Vagina (tissue), 2 donors: ENCODE measurements around the gene EMD. TPM values are rescaled to one million over a fixed set of nuclear protein-coding genes. Genes with fewer than 3 reads are reported as not detected.
"Not testable (repeated sequence)": the region's sequence is repeated elsewhere in the genome, so short reads cannot be mapped to it uniquely, and the experiment has no call there.

Source experiments
- DNase-seq, 2 donors: peaks; one replicate each; pipeline ENCODE4 v3.0.0-alpha.2; 2017; ENCODE audit errors: extremely low spot score in 2 of 2
- H3K27ac ChIP-seq: fragments of 200-600 bp; sonication (generic); one replicate; pipeline ENCODE4 v1.5.1; 2019
- H3K27me3 ChIP-seq: fragments of 200-600 bp; sonication (generic); one replicate; pipeline ENCODE4 v1.5.1; 2019
- H3K36me3 ChIP-seq, 2 donors: fragments of 200-600 bp; sonication (generic); one replicate each; pipeline ENCODE4 v1.5.1; 2017 to 2019
- H3K4me1 ChIP-seq: fragments of 200-600 bp; sonication (generic); one replicate; pipeline ENCODE4 v1.5.1; 2019
- H3K4me3 ChIP-seq, 2 donors: fragments of 200-600 bp; sonication (generic); 1 replicate in 1 of 2; 2 replicates in 1 of 2; pipeline ENCODE4 v1.5.1; 2016 to 2019
- H3K9me3 ChIP-seq: fragments of 200-600 bp; sonication (generic); one replicate; pipeline ENCODE4 v1.5.1; 2019
- POLR2A ChIP-seq, 2 donors: fragments of 450-650 bp; IDR thresholded peaks; one replicate each; pipeline ENCODE4 v1.6.1; 2017; ENCODE audit warnings: antibody characterized with exemption in 2 of 2, mild to moderate bottlenecking in 2 of 2, moderate library complexity in 2 of 2
- POLR2AphosphoS5 ChIP-seq, 2 donors: sonication (generic); formaldehyde crosslinking; IDR thresholded peaks; one replicate each; pipeline ENCODE4 v1.9.0; 2017; ENCODE audit warnings: antibody characterized with exemption in 2 of 2, mild to moderate bottlenecking in 2 of 2, low read depth in 1 of 2; ENCODE audit not compliant: insufficient read depth in 1 of 2
- intact Hi-C: fragments of 100-400 bp; cut with DNase I; formaldehyde crosslinking; loops from one replicate; pipeline ENCODE4 v1.15.1; 2023
- total RNA-seq: library from RNA; depleted of rRNA; stranded (reverse); fragments of >200 nt; gene quantifications from one replicate; pipeline ENCODE4 v1.2.3, GENCODE V29; 2016
- TF ChIP-seq, protein P1 (sequence below), 3 experiments: fragments of 450-650 bp in 2 of 3; fragments of 200-600 bp in 1 of 3; sonication (generic) in 1 of 3; IDR thresholded peaks; one replicate each; pipeline ENCODE4 v1.5.1; 2017 to 2019; ENCODE audit warnings: antibody characterized with exemption in 3 of 3, mild to moderate bottlenecking in 2 of 3, moderate library complexity in 2 of 3

Gene EMD
- total RNA-seq, 1 donor from 2014 or later: 59.2 TPM

DNA sequence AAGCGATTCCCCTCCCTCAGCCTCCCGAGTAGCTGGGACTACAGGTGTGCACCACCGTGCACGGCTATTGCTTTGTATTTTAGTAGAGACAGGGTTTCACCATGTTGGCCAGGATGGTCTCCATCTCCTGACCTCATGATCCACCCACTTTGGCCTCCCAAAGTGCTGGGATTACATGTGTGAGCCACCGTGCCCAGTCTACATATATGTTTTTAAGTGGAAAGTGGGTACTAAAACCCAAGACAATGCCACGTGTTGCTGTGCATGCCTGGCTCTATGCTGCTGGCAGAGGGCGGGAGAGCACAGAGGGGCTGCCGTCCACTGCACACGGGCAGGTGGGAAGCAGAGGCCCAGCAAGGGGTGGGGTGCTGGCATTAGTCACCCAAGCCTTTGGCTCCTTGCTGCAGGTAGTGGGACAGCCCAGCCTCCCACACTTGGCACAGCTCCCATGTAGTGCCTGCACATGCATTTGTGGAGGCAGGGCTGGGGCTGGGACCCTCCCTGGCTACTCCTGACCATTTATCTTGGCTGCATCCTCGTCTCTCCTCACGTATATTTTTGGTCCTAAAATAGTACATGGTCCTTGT lies 3.5 kb downstream of the EMD start:
- Histone ChIP-seq H3K4me3 (no peak overlapping the region), H3K27me3 (no peaks in the 10 kb centered on the region), H3K36me3 (no peaks in the 10 kb centered on the region), H3K27ac (no peak overlapping the region), H3K9me3 (no peaks in the 10 kb centered on the region), H3K4me1 (peaks cover 14% of the 10 kb centered on the region)
- intact Hi-C loops: no loop called here
- no peak for DNase-seq
- TF ChIP-seq POLR2A (IDR thresholded peaks at IDR 0.05) (no peak), POLR2AphosphoS5 (IDR thresholded peaks at IDR 0.05; ENCODE audit: insufficient read depth in 1 of 2, low read depth in 1 of 2) (no peak)
- TF ChIP-seq, protein P1, sequence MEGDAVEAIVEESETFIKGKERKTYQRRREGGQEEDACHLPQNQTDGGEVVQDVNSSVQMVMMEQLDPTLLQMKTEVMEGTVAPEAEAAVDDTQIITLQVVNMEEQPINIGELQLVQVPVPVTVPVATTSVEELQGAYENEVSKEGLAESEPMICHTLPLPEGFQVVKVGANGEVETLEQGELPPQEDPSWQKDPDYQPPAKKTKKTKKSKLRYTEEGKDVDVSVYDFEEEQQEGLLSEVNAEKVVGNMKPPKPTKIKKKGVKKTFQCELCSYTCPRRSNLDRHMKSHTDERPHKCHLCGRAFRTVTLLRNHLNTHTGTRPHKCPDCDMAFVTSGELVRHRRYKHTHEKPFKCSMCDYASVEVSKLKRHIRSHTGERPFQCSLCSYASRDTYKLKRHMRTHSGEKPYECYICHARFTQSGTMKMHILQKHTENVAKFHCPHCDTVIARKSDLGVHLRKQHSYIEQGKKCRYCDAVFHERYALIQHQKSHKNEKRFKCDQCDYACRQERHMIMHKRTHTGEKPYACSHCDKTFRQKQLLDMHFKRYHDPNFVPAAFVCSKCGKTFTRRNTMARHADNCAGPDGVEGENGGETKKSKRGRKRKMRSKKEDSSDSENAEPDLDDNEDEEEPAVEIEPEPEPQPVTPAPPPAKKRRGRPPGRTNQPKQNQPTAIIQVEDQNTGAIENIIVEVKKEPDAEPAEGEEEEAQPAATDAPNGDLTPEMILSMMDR (IDR thresholded peaks at IDR 0.05): no peak

DNA sequence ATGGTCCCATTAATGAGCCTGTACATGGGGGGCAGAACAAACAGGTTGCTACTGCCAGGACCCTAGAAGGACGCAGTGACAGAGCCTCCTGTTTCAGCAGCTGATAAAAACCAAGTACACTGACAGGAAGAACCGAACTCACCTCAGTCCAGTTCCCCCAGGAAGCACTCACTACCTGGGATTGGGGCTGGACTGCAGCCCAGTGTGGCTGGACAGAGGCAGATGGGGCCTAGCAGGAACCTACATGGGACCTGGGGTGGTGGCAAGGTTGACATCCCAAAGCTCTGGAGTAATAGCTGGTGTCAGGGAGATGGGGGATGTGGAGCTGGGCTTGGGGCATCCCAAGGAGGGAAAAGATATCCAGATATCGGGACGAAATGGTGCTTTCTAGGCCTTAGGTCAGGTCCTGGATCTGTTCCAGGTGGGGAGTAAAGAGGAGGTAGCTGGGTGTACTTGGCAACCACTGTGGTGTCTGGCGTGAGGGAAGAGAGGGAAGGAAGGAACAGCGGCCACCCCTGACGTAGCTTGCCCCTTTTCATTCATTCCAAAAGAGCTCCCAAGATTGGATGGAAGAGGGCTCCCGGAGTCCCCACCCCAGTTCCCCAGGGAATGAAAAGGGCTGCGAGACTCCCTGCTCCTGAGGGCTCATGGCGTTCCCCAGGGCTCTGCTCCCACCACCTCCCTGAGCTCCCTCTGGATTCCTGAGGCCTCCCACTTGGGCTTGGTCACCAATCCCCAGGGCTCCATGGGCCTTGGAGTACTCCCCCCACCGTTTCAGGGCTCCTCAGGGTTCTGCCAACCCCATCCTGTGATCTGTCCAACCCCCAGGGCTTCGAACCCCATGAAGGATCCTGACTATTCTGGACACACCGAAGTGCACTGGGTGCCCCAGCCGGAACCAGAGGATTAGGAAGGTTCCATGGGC lies 4.5 kb downstream of the EMD start:
- Histone ChIP-seq H3K4me1 (peaks cover 8% of the 10 kb centered on the region), H3K27me3 (no peaks in the 10 kb centered on the region), H3K27ac (no peak overlapping the region), H3K4me3 (no peak overlapping the region), H3K9me3 (no peaks in the 10 kb centered on the region), H3K36me3 (no peaks in the 10 kb centered on the region)
- TF ChIP-seq, protein P1 (IDR thresholded peaks at IDR 0.05): no peak
- TF ChIP-seq POLR2AphosphoS5 (IDR thresholded peaks at IDR 0.05; ENCODE audit: insufficient read depth in 1 of 2, low read depth in 1 of 2) (no peak), POLR2A (IDR thresholded peaks at IDR 0.05) (no peak)
- intact Hi-C loops: no loop called here
- no peak for DNase-seq

DNA sequence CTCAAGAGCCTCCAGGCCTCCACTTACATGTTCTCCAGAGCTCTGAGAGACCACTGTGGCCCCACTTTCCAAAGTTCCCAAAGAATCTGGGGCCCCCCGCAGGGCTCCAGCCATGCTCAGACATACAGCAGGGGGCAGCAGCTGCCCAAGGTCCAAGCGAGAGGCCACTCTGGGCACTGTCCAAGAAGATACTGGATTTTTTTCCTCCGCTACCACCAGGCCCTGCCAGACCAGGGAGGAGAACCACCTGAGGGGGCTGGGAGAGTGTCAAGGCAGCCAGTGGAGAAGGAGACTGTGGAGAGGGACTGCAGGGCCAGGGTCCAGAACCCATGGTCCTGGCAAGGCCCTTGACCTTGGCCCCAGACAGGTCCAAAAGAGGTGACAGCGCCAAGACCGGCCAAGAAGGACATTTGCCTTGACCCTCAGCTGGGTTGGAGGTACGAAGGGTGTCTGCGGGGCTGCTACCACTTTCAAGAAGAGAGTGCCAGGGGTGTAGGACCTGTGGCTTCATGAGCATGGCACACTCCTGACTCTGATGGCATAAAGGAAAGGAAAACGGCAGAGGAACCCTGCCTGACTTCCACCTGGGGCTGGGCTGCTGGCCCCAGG lies 5.3 kb downstream of the EMD start:
- no peak for DNase-seq
- Histone ChIP-seq H3K9me3 (no peaks in the 10 kb centered on the region), H3K4me3 (no peak overlapping the region), H3K27me3 (no peaks in the 10 kb centered on the region), H3K4me1 (peaks cover 8% of the 10 kb centered on the region), H3K27ac (no peak overlapping the region), H3K36me3 (no peaks in the 10 kb centered on the region)
- intact Hi-C loops: no loop called here
- TF ChIP-seq, protein P1 (IDR thresholded peaks at IDR 0.05): no peak
- no peak for TF ChIP-seq POLR2A (IDR thresholded peaks at IDR 0.05)
- TF ChIP-seq POLR2AphosphoS5 (IDR thresholded peaks at IDR 0.05; ENCODE audit: insufficient read depth in 1 of 2, low read depth in 1 of 2): no peak

DNA sequence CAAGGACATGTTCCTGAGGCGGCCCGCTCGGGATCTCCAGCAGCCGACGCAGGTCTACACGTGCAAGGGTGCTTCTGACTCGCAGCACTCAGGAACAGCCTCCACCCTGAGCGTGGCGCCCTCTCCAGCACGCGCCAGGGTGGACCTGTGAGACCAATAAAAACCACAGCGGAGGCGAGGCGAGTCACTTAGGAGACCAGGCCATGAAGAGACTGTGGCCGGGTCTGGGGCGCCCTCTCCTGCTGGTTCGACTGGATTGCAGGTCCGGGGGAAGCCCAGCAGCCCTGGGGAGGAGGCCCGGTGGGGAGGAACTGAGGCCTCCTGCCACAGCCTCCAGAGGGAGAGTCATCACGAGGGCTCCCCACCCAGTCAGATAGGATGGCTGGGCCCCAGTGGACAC lies 9.0 kb downstream of the EMD start:
- H3K4me1 ChIP-seq, H3K9me3 ChIP-seq, H3K36me3 ChIP-seq, DNase-seq, H3K27ac ChIP-seq, intact Hi-C loops, H3K4me3 ChIP-seq, H3K27me3 ChIP-seq: not testable (repeated sequence)

DNA sequence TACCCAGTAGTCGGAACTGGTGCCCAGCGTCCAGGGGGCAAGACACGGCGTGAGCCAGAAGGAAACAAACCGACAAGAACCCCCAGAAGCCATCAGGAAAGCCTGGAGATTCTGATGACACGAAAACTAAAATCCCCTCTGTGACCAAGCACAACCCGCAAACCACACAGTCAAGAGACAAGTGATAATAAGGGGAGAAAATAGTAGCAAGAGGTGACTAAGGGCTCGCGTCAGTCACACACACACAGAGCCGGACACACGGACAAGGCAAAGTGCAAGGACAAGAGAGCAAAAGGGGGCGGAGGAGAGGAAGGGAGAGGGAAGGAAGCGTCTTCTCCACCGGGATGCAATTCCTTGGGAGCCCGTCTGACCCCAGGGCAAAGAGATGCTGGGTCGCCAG lies 9.6 kb downstream of the EMD start:
- H3K4me1 ChIP-seq: not testable (repeated sequence)

DNA sequence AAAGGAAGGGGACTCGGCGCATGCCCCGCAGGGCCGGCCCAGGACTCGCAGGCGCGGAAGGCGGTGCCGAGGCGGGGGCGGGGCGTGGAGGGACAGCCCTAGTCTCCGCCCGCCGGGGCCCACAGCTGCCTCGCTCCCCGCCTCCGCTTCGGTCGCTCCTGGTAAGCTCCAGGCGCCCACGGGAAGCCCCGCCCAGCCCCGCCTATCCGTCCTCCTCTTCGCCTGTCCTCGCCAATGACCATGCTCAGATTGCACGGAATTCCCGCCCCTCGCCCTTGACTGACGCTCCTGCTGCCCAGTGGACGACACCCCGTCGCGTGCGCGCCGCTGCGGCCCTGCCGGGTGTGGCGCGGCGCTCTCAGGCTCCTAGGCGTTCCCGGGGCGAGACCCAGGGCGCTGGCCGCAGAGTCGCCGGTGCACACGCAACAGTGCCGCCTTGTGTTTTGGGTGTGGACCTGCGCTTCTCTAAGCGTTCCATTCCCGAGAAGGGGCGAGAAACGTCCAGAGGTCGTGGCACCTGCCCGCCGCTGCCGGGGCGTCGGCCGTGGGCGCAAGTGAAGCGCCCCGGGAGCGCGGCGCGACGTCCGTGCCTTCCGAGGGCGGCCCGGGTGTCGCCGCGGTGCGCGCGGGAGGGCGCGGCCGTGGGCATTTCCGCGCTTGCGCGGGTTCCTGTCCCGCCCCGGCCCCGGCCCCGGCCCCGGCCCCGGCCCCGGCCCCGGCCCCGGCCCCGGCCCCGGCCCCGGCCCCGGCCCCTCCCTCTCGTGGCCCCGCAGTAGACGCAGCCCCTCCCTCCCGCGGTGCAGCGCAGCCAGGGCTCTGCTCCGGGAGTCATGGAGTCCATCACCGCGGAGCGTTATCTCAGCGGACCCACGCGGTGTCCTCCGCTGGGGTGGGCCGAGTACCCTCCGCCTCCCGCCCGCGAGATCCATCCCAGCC lies 11.0 kb downstream of the EMD start:
- H3K36me3 ChIP-seq, intact Hi-C loops, H3K4me1 ChIP-seq, H3K9me3 ChIP-seq, H3K27ac ChIP-seq, H3K27me3 ChIP-seq, H3K4me3 ChIP-seq, DNase-seq: not testable (repeated sequence)

More for the DNA sequence above, 9.6 kb downstream of the EMD start:
- intact Hi-C loops, H3K9me3 ChIP-seq, H3K27me3 ChIP-seq, H3K4me3 ChIP-seq, H3K36me3 ChIP-seq, H3K27ac ChIP-seq, DNase-seq: not testable (repeated sequence)

DNA sequence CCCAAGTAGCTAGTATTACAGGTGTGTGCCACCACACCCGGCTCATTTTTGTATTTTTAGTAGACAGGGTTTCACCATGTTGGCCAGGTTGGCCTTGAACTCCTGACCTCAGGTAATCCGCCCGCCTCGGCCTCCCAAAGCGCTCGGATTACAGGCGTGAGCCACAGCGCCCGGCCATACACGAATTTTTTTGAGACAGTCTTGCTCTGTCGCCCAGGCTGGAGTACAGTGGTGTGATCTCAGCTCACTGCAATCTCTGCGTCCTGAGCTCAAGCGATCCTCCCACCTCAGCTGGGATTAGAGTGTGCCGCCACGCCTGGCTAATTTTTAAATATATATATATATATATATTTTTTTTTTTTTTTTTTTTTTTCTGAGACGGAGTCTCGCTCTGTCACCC lies 17.3 kb downstream of the EMD start:
- H3K4me1 ChIP-seq: peaks cover 17% of the 10 kb centered on the region
- H3K4me3 ChIP-seq, H3K27me3 ChIP-seq, DNase-seq, H3K27ac ChIP-seq, H3K9me3 ChIP-seq: not testable (repeated sequence)
- intact Hi-C loops: loop anchor here (5.0 kb wide), 1 partner anchor 136 kb away; no protein-coding TSS in a partner anchor
- H3K36me3 ChIP-seq: peaks cover 0 to 20% of the 10 kb centered on the region in 2 donors
